ENCODE measurements around the gene WSCD2. TPM values are rescaled to one million over a fixed set of nuclear protein-coding genes. Genes with fewer than 3 reads are reported as not detected.

WSCD2 gene
- polyA plus RNA-seq, 3 donors, result not detected

DNA sequence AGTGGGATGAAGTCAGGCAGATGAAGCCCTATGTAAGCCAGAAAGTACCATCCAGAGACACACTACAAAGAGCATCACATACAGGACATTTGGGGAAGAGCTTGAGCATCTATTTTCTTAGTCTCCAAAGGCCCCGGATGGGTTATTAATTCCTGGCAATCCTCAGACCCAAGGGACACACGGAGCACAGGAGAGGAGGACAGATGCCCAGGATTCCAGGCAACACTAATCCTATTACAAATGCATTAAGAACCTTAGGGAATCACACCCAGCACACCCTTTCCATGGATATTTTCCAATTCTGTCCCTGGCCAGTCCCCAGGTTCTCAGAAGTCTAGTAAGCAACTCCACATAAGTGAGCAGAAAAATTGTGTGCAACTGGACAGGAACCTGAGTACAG is 144.1 kb downstream of the WSCD2 start:
- Histone ChIP-seq H4K20me1 (ENCODE audit: insufficient read depth, low read length) (no peaks in the 10 kb centered on the region), H3K4me3 (replicated peaks in 1 of 3; ENCODE audit: low read depth in 2 of 3, low read length in 3 of 3) (no peak overlapping the region), H2AFZ (ENCODE audit: insufficient read depth, low read depth, low read length, poor library complexity, severe bottlenecking) (no peak overlapping the region), H3K27me3 (ENCODE audit: control insufficient read depth in 2 of 2, insufficient read depth in 2 of 2, low read length in 2 of 2) (no peaks in the 10 kb centered on the region), H3K4me2 (replicated peaks; ENCODE audit: extremely low read depth, low read length, poor library complexity, severe bottlenecking) (no peak overlapping the region), H3K79me2 (ENCODE audit: insufficient read depth, low read length) (no peaks in the 10 kb centered on the region), H3K36me3 (replicated peaks in 1 of 2; ENCODE audit: control insufficient read depth in 1 of 2, insufficient read depth in 2 of 2, low read length in 2 of 2) (no peaks in the 10 kb centered on the region), H3K27ac (ENCODE audit: low read depth in 1 of 2, low read length in 2 of 2) (no peak overlapping the region), H3K9ac (ENCODE audit: insufficient read depth, low read length, poor library complexity, severe bottlenecking) (no peak overlapping the region), H3K9me3 (replicated peaks in 1 of 2; ENCODE audit: control insufficient read depth in 1 of 2, insufficient read depth in 1 of 2, low read length in 2 of 2) (no peaks in the 10 kb centered on the region), H3K4me1 (ENCODE audit: control insufficient read depth in 1 of 2, insufficient read depth in 2 of 2, low read length in 2 of 2) (peaks cover 30 to 34% of the 10 kb centered on the region in 2 donors)
- WGBS (ENCODE audit: insufficient coverage), result 92% methylated on average over 2 of the region's 2 CpGs
- Mint-ChIP-seq H3K27me3 (ENCODE audit: low read depth in 3 of 3) (peaks cover 1 to 15% (median 1%) of the 10 kb centered on the region in 3 donors), H3K9me3 (peaks cover 0 to 11% (median 3%) of the 10 kb centered on the region in 7 donors), H3K4me3 (no peak overlapping the region), H3K27ac (no peak overlapping the region), H3K36me3 (no peaks in the 10 kb centered on the region), H3K4me1 (peaks cover 36% of the 10 kb centered on the region)
- no peak for DNase-seq
- intact Hi-C loops (cut with micrococcal nuclease), result no loop called here
- TF ChIP-seq, protein P1, sequence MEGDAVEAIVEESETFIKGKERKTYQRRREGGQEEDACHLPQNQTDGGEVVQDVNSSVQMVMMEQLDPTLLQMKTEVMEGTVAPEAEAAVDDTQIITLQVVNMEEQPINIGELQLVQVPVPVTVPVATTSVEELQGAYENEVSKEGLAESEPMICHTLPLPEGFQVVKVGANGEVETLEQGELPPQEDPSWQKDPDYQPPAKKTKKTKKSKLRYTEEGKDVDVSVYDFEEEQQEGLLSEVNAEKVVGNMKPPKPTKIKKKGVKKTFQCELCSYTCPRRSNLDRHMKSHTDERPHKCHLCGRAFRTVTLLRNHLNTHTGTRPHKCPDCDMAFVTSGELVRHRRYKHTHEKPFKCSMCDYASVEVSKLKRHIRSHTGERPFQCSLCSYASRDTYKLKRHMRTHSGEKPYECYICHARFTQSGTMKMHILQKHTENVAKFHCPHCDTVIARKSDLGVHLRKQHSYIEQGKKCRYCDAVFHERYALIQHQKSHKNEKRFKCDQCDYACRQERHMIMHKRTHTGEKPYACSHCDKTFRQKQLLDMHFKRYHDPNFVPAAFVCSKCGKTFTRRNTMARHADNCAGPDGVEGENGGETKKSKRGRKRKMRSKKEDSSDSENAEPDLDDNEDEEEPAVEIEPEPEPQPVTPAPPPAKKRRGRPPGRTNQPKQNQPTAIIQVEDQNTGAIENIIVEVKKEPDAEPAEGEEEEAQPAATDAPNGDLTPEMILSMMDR (IDR thresholded peaks at IDR 0.05), result no peak

DNA sequence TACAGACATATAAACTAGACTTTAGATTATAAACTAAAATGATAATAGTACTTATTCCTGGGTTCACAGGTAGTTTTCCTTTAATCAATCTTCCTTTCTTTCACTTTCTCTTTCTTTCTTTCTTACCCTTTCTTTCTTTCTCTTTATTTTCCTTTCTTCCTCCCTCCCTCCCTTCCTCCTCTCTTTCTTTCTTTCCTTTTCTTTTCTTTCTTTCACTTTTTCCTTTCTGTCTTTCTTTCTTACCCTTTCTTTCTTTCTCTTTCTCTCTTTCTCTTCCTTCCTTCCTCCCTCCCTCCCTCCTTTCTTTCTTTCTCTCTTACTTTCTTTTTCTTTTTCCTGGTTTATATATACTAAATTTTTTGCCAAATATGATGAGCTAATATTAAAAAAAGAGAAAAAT is 148.5 kb downstream of the WSCD2 start:
- peaks cover 16% of the 10 kb centered on the region for H3K4me1 Mint-ChIP-seq

More for the DNA sequence above, 148.5 kb downstream of the WSCD2 start:
- TF ChIP-seq, protein P1 (IDR thresholded peaks at IDR 0.05), result no peak
- Histone ChIP-seq H3K4me3 (replicated peaks in 1 of 3; ENCODE audit: low read depth in 2 of 3, low read length in 3 of 3) (no peak overlapping the region), H3K9me3 (replicated peaks in 1 of 2; ENCODE audit: control insufficient read depth in 1 of 2, insufficient read depth in 1 of 2, low read length in 2 of 2) (no peaks in the 10 kb centered on the region), H3K27ac (ENCODE audit: low read depth in 1 of 2, low read length in 2 of 2) (no peak overlapping the region), H3K79me2 (ENCODE audit: insufficient read depth, low read length) (no peaks in the 10 kb centered on the region), H4K20me1 (ENCODE audit: insufficient read depth, low read length) (no peaks in the 10 kb centered on the region), H3K4me2 (replicated peaks; ENCODE audit: extremely low read depth, low read length, poor library complexity, severe bottlenecking) (no peak overlapping the region), H3K4me1 (ENCODE audit: control insufficient read depth in 1 of 2, insufficient read depth in 2 of 2, low read length in 2 of 2) (peaks cover 9 to 10% of the 10 kb centered on the region in 2 donors), H2AFZ (ENCODE audit: insufficient read depth, low read depth, low read length, poor library complexity, severe bottlenecking) (no peak overlapping the region), H3K27me3 (ENCODE audit: control insufficient read depth in 2 of 2, insufficient read depth in 2 of 2, low read length in 2 of 2) (peaks cover 0 to 4% of the 10 kb centered on the region in 2 donors), H3K9ac (ENCODE audit: insufficient read depth, low read length, poor library complexity, severe bottlenecking) (no peak overlapping the region), H3K36me3 (replicated peaks in 1 of 2; ENCODE audit: control insufficient read depth in 1 of 2, insufficient read depth in 2 of 2, low read length in 2 of 2) (no peaks in the 10 kb centered on the region)
- Mint-ChIP-seq H3K9me3 (peaks cover 0 to 7% (median 3%) of the 10 kb centered on the region in 7 donors), H3K27me3 (ENCODE audit: low read depth in 3 of 3) (peaks cover 2 to 15% (median 8%) of the 10 kb centered on the region in 3 donors), H3K36me3 (no peaks in the 10 kb centered on the region), H3K4me3 (peak overlapping the region in 1 of 2 donors; percentile 39), H3K27ac (no peak overlapping the region)
- DNase-seq, result no peak
- intact Hi-C loops (cut with micrococcal nuclease), result no loop called here
